ENCODE results near the gene ZNF277. TPM values are rescaled to one million over a fixed set of nuclear protein-coding genes. Genes with fewer than 3 reads are reported as not detected.

ZNF277 gene
- total RNA-seq, 1 experiment from 2014 or later: 19.9 TPM

DNA sequence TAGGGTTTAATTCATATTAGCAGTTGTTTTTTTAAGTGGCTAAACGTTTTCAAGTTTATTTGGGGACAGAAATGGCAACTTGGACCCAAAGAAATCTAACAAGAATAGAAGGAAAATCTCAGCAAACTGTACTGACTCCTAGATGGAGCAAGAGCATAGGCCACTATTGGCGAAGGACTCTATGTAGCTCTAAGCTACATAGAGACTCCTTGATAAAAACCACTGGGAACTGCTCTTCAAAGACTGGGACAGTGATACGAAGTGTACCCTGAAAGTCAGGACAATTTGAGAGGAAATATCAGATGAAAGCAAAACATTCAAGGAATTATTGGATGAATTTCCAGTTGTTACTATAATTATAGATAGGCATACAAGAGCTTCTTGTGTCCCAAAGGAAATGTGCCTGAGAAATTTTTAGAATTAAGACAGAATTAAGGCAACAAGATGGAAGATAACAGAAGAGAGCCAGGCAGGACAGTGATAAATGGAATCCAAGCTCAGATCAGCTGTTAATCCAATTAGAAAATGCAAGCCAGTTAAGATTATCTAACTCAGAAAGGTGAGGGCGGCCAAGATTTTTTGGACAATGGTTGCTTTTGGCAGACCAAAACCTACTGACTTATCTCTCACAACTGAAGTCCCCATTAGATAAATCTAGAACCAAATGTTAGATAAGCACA is 140.0 kb downstream of the ZNF277 start:
- no peak overlapping the region for H3K4me3 Mint-ChIP-seq (ENCODE audit: unreplicated experiment)
- H3K27me3 Mint-ChIP-seq (ENCODE audit: insufficient read depth, unreplicated experiment): no peaks in the 10 kb centered on the region
- no peak for DNase-seq (ENCODE audit: unreplicated experiment)
- no TSS peak for BruUV-seq (replicated peaks)
- ChIA-PET CTCF (interaction anchor here (1.5 kb wide), 1 partner anchor 492 kb away, joined by 4 read pairs; no protein-coding TSS in a partner anchor), POLR2A (no interaction called here)
- H3K4me1 Mint-ChIP-seq (ENCODE audit: insufficient read depth, unreplicated experiment): no peaks in the 10 kb centered on the region
- H3K27ac Mint-ChIP-seq (ENCODE audit: low read depth, unreplicated experiment): no peak overlapping the region
- intact Hi-C loops (cut with micrococcal nuclease): no loop called here
- TF ChIP-seq, protein P1, sequence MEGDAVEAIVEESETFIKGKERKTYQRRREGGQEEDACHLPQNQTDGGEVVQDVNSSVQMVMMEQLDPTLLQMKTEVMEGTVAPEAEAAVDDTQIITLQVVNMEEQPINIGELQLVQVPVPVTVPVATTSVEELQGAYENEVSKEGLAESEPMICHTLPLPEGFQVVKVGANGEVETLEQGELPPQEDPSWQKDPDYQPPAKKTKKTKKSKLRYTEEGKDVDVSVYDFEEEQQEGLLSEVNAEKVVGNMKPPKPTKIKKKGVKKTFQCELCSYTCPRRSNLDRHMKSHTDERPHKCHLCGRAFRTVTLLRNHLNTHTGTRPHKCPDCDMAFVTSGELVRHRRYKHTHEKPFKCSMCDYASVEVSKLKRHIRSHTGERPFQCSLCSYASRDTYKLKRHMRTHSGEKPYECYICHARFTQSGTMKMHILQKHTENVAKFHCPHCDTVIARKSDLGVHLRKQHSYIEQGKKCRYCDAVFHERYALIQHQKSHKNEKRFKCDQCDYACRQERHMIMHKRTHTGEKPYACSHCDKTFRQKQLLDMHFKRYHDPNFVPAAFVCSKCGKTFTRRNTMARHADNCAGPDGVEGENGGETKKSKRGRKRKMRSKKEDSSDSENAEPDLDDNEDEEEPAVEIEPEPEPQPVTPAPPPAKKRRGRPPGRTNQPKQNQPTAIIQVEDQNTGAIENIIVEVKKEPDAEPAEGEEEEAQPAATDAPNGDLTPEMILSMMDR (IDR thresholded peaks at IDR 0.05; ENCODE audit: unreplicated experiment): no peak
- H3K9me3 Mint-ChIP-seq (ENCODE audit: unreplicated experiment): no peaks in the 10 kb centered on the region
- H3K36me3 Mint-ChIP-seq (ENCODE audit: insufficient read depth, unreplicated experiment): peaks cover 33% of the 10 kb centered on the region

DNA sequence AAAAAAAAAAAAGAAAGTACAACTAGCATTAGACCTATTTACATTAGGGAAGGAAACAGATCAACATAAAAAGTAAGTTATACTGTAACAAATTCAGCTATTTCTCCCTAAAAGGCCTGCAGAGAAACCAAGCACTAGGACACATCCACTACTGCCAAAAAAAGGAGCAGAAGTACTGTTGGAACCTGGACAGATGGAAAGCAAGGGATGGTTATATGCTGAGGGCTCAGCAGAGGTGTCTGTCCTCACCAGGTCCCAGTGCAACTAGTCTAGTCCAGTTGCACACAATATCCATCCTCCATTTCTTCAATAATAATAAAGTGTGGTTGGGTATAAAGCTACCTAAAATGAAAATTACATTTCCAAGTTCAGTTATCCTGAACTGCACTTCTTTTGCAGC is 140.6 kb downstream of the ZNF277 start:
- Mint-ChIP-seq H3K27me3 (ENCODE audit: insufficient read depth, unreplicated experiment) (no peaks in the 10 kb centered on the region), H3K4me3 (ENCODE audit: unreplicated experiment) (no peak overlapping the region), H3K4me1 (ENCODE audit: insufficient read depth, unreplicated experiment) (no peaks in the 10 kb centered on the region), H3K36me3 (ENCODE audit: insufficient read depth, unreplicated experiment) (peaks cover 28% of the 10 kb centered on the region), H3K27ac (ENCODE audit: low read depth, unreplicated experiment) (no peak overlapping the region), H3K9me3 (ENCODE audit: unreplicated experiment) (no peaks in the 10 kb centered on the region)
- no peak for DNase-seq (ENCODE audit: unreplicated experiment)
- ChIA-PET POLR2A (no interaction called here), CTCF (no interaction called here)
- TF ChIP-seq, protein P1 (IDR thresholded peaks at IDR 0.05; ENCODE audit: unreplicated experiment): no peak
- BruUV-seq (replicated peaks): no TSS peak
- intact Hi-C loops (cut with micrococcal nuclease): no loop called here

- ChIA-PET CTCF (no interaction called here), POLR2A (no interaction called here)
- Mint-ChIP-seq H3K27ac (ENCODE audit: low read depth, unreplicated experiment) (no peak overlapping the region), H3K4me3 (ENCODE audit: unreplicated experiment) (no peak overlapping the region), H3K36me3 (ENCODE audit: insufficient read depth, unreplicated experiment) (no peaks in the 10 kb centered on the region), H3K4me1 (ENCODE audit: insufficient read depth, unreplicated experiment) (no peaks in the 10 kb centered on the region), H3K9me3 (ENCODE audit: unreplicated experiment) (no peaks in the 10 kb centered on the region), H3K27me3 (ENCODE audit: insufficient read depth, unreplicated experiment) (no peaks in the 10 kb centered on the region)
- no TSS peak for BruUV-seq (replicated peaks)
- DNase-seq (ENCODE audit: unreplicated experiment): no peak
- TF ChIP-seq, protein P1 (IDR thresholded peaks at IDR 0.05; ENCODE audit: unreplicated experiment): no peak
- intact Hi-C loops (cut with micrococcal nuclease): no loop called here
Observed at GRCh38 chr7:112350585-112350984, 144.1 kb downstream of the ZNF277 start.

DNA sequence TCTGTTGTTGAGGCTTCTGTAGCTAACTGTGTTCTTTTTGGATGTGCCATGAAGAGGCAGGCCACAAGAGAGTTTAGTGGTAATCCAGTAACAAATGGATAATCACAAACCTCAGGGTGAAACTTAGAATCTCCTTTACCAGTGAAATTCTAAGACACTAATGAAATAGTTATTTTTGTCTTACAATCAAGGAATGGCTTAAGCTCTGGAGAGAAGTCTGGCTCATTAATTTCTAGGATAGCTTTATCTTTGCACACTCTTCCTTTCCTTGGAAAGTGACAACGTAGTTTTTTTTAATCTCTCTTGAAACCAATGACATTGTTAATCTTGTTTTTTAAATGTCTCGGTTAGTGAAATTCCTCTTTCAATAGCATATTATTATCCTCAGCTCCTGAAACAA is 150.1 kb downstream of the ZNF277 start:
- Mint-ChIP-seq H3K36me3 (ENCODE audit: insufficient read depth, unreplicated experiment) (no peaks in the 10 kb centered on the region), H3K9me3 (ENCODE audit: unreplicated experiment) (no peaks in the 10 kb centered on the region), H3K27ac (ENCODE audit: low read depth, unreplicated experiment) (no peak overlapping the region), H3K4me3 (ENCODE audit: unreplicated experiment) (no peak overlapping the region), H3K27me3 (ENCODE audit: insufficient read depth, unreplicated experiment) (no peaks in the 10 kb centered on the region), H3K4me1 (ENCODE audit: insufficient read depth, unreplicated experiment) (no peaks in the 10 kb centered on the region)
- BruUV-seq (replicated peaks): no TSS peak
- POLR2A ChIA-PET: no interaction called here
- intact Hi-C loops (cut with micrococcal nuclease): no loop called here
- CTCF ChIA-PET: no interaction called here
- TF ChIP-seq, protein P1 (IDR thresholded peaks at IDR 0.05; ENCODE audit: unreplicated experiment): no peak
- no peak for DNase-seq (ENCODE audit: unreplicated experiment)

Data from MCF 10A (cell line).